K562 (cell line): ENCODE data around the gene RASGRP2.

Experiments
- ATF7 ChIP-seq: fragments of 450-650 bp; IDR thresholded peaks from 2 replicates; pipeline ENCODE4 v1.7.1; 2014; ENCODE audit warnings: mild to moderate bottlenecking, moderate library complexity
- NELFE ChIP-seq: IDR thresholded peaks from 2 replicates; pipeline ENCODE4 v1.6.1; 2011; ENCODE audit warnings: mild to moderate bottlenecking; ENCODE audit not compliant: insufficient read depth, insufficient read length

DNA sequence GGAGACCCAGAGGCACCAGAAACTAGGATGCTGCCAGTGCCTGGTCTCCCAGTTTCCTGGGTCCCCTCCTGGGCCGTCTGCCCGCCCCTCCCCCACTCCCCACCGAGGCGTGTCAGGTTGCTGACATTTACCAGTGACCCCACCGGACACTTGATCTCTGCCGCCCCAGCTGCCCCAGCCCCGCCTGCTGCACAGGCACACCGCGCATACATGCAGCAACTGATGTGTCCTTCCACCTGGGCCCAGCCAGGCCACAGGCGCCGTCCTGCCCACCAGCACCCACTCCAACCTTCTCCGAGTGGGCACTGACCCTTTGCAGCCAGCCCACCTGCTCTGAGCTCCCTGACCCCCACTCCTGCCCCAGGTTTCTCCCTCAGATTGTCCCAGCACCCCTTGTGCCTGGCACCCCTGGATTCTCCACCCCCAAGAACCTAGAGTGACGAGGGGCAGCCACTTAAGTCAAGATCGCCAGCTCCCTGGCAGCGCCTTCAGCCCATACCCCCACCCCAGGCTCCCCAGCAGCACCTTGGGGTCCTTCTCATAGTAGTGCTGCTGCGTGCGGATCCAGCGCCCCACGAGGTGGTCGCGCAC lies 15.3 kb upstream of the RASGRP2 start:
- no peak for TF ChIP-seq NELFE
- no peak for TF ChIP-seq ATF7
